HEK293 (cell line): Measurements from ENCODE around the gene CORO2B.

Source experiments
- CTCF ChIA-PET: fragments of 350-600 bp; formaldehyde crosslinking; extraction: SDS; loops from one replicate; lab custom pipeline; 2021; ENCODE audit warnings: antibody characterized with exemption; lab: Yijun Ruan, JAX
- POLR2A ChIA-PET: fragments of 300-600 bp; formaldehyde crosslinking; extraction: SDS; loops from one replicate; lab custom pipeline; 2020; ENCODE audit warnings: antibody characterized with exemption, inconsistent platforms; lab: Yijun Ruan, JAX
- H3K27ac ChIP-seq: fragments of 200-500 bp; sonication (Bioruptor generic); 2 replicates; pipeline ENCODE4 v1.5.1; 2014; ENCODE audit warnings: low read depth, low read length, control low read depth, inconsistent platforms; ENCODE audit errors: extremely low read depth
- H3K36me3 ChIP-seq, 2 experiments: fragments of 200-500 bp in 1 of 2; sonication (Bioruptor generic) in 1 of 2; 1 replicate in 1 of 2; 2 replicates in 1 of 2; pipeline ENCODE4 v1.5.1; 2014 to 2017; ENCODE audit warnings: inconsistent platforms in 2 of 2, low read length in 2 of 2; ENCODE audit not compliant: control insufficient read depth in 2 of 2, insufficient read depth in 1 of 2
- H3K4me1 ChIP-seq: fragments of 200-500 bp; sonication (Bioruptor generic); 2 replicates; pipeline ENCODE4 v1.5.1; 2014; ENCODE audit warnings: mild to moderate bottlenecking, low read length, inconsistent platforms; ENCODE audit not compliant: control insufficient read depth, insufficient read depth
- H3K4me3 ChIP-seq: 2 replicates; pipeline ENCODE4 v1.5.1; 2011; ENCODE audit warnings: low read depth, mild to moderate bottlenecking, control low read depth, low read length, moderate library complexity
- H3K9me3 ChIP-seq: fragments of 200-500 bp; sonication (Bioruptor generic); 2 replicates; pipeline ENCODE4 v1.5.1; 2014; ENCODE audit warnings: low read depth, low read length, inconsistent platforms; ENCODE audit not compliant: control insufficient read depth, insufficient read depth
- GLIS1 ChIP-seq: fragments of 450-650 bp; formaldehyde crosslinking; IDR thresholded peaks from 2 replicates; pipeline ENCODE4 v1.5.1; 2016; ENCODE audit warnings: missing biosample characterization, missing genetic modification characterization
- HOXA7 ChIP-seq: sonication (generic); formaldehyde crosslinking; IDR thresholded peaks from 2 replicates; pipeline ENCODE4 v1.8.1; 2022; ENCODE audit warnings: missing genetic modification reagents, borderline replicate concordance
- HOXD13 ChIP-seq: sonication (generic); formaldehyde crosslinking; IDR thresholded peaks from 2 replicates; pipeline ENCODE4 v1.8.0; 2022; ENCODE audit warnings: missing genetic modification reagents, borderline replicate concordance
- KLF1 ChIP-seq: fragments of 450-650 bp; formaldehyde crosslinking; IDR thresholded peaks from 2 replicates; pipeline ENCODE4 v1.5.1; 2016; ENCODE audit warnings: missing biosample characterization, missing genetic modification characterization
- KLF10 ChIP-seq: fragments of 450-650 bp; IDR thresholded peaks from 2 replicates; pipeline ENCODE4 v1.5.1; 2018; ENCODE audit warnings: missing biosample characterization, mild to moderate bottlenecking, missing genetic modification characterization
- PRDM1 ChIP-seq: fragments of 450-650 bp; formaldehyde crosslinking; IDR thresholded peaks from 2 replicates; pipeline ENCODE4; 2016; ENCODE audit warnings: missing biosample characterization, missing genetic modification characterization
- RBAK ChIP-seq: fragments of 450-650 bp; formaldehyde crosslinking; IDR thresholded peaks from 2 replicates; pipeline ENCODE4 v1.5.1; 2016; ENCODE audit warnings: missing biosample characterization, missing genetic modification characterization
- ZBTB1 ChIP-seq: fragments of 450-650 bp; formaldehyde crosslinking; IDR thresholded peaks from 2 replicates; pipeline ENCODE4 v1.5.1; 2016; ENCODE audit warnings: missing biosample characterization, missing genetic modification characterization
- ZBTB7A ChIP-seq: fragments of 450-650 bp; formaldehyde crosslinking; IDR thresholded peaks from 2 replicates; pipeline ENCODE4 v1.5.1; 2016; ENCODE audit warnings: low read depth, missing biosample characterization, missing genetic modification characterization
- ZNF112 ChIP-seq: fragments of 450-650 bp; formaldehyde crosslinking; IDR thresholded peaks from 2 replicates; pipeline ENCODE4 v1.5.0; 2017; ENCODE audit warnings: missing biosample characterization, missing genetic modification characterization
- ZNF114 ChIP-seq: fragments of 450-650 bp; formaldehyde crosslinking; IDR thresholded peaks from 2 replicates; pipeline ENCODE4 v1.5.0; 2017; ENCODE audit warnings: missing biosample characterization, missing genetic modification characterization
- ZNF169 ChIP-seq: fragments of 450-650 bp; formaldehyde crosslinking; IDR thresholded peaks from 2 replicates; pipeline ENCODE4 v1.5.1; 2016; ENCODE audit warnings: missing biosample characterization, missing genetic modification characterization
- ZNF211 ChIP-seq: fragments of 450-650 bp; formaldehyde crosslinking; IDR thresholded peaks from 2 replicates; pipeline ENCODE4 v1.5.1; 2016; ENCODE audit warnings: low read depth, missing biosample characterization, missing genetic modification characterization
- ZNF214 ChIP-seq: fragments of 450-650 bp; formaldehyde crosslinking; IDR thresholded peaks from 2 replicates; pipeline ENCODE4 v1.5.1; 2017; ENCODE audit warnings: missing biosample characterization, mild to moderate bottlenecking, missing genetic modification characterization, borderline replicate concordance
- ZNF324 ChIP-seq: fragments of 450-650 bp; formaldehyde crosslinking; IDR thresholded peaks from 2 replicates; pipeline ENCODE4 v1.5.1; 2016; ENCODE audit warnings: missing biosample characterization, missing genetic modification characterization
- ZNF362 ChIP-seq: fragments of 450-650 bp; formaldehyde crosslinking; IDR thresholded peaks from 2 replicates; pipeline ENCODE4 v1.5.1; 2016; ENCODE audit warnings: missing biosample characterization, missing genetic modification characterization
- ZNF510 ChIP-seq: fragments of 450-650 bp; formaldehyde crosslinking; IDR thresholded peaks from 2 replicates; pipeline ENCODE4 v1.5.1; 2018; ENCODE audit warnings: mild to moderate bottlenecking, missing genetic modification characterization, missing biosample characterization; ENCODE audit not compliant: insufficient replicate concordance
- ZNF561 ChIP-seq: fragments of 450-650 bp; IDR thresholded peaks from 2 replicates; pipeline ENCODE4 v1.5.1; 2018; ENCODE audit warnings: missing biosample characterization, missing genetic modification characterization, borderline replicate concordance
- ZNF704 ChIP-seq: fragments of 450-650 bp; formaldehyde crosslinking; IDR thresholded peaks from 2 replicates; pipeline ENCODE4 v1.5.1; 2016; ENCODE audit warnings: missing biosample characterization, missing genetic modification characterization
- ZSCAN16 ChIP-seq: fragments of 450-650 bp; formaldehyde crosslinking; IDR thresholded peaks from 2 replicates; pipeline ENCODE4 v1.5.1; 2016; ENCODE audit warnings: missing biosample characterization, missing genetic modification characterization
- ZSCAN5A ChIP-seq: fragments of 450-650 bp; formaldehyde crosslinking; IDR thresholded peaks from 2 replicates; pipeline ENCODE4 v1.5.1; 2016; ENCODE audit warnings: missing biosample characterization, missing genetic modification characterization
- ZXDB ChIP-seq: fragments of 450-650 bp; formaldehyde crosslinking; IDR thresholded peaks from 2 replicates; pipeline ENCODE4 v1.5.1; 2016; ENCODE audit warnings: missing biosample characterization, missing genetic modification characterization
- TF ChIP-seq, protein P1 (sequence below): sonication (generic); formaldehyde crosslinking; IDR thresholded peaks from 2 replicates; pipeline ENCODE4 v1.8.1; 2022; ENCODE audit warnings: mild to moderate bottlenecking, moderate library complexity, missing genetic modification reagents
- TF ChIP-seq, protein P2 (sequence below): fragments of 450-650 bp; formaldehyde crosslinking; IDR thresholded peaks from 2 replicates; pipeline ENCODE4 v1.5.1; 2016; ENCODE audit warnings: missing biosample characterization, missing genetic modification characterization
- TF ChIP-seq, protein P3 (sequence below): fragments of 450-650 bp; formaldehyde crosslinking; IDR thresholded peaks from 2 replicates; pipeline ENCODE4 v1.5.1; 2016; ENCODE audit warnings: missing biosample characterization, missing genetic modification characterization

CORO2B gene, protein sequence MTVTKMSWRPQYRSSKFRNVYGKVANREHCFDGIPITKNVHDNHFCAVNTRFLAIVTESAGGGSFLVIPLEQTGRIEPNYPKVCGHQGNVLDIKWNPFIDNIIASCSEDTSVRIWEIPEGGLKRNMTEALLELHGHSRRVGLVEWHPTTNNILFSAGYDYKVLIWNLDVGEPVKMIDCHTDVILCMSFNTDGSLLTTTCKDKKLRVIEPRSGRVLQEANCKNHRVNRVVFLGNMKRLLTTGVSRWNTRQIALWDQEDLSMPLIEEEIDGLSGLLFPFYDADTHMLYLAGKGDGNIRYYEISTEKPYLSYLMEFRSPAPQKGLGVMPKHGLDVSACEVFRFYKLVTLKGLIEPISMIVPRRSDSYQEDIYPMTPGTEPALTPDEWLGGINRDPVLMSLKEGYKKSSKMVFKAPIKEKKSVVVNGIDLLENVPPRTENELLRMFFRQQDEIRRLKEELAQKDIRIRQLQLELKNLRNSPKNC

GRCh38 chr15:68578980-68579935 is at the start of gene CORO2B:
CORO2B (plus strand) TSS chr15:68578993; CDS start chr15:68579263, 270 bp downstream.
- peaks cover 13% of the 10 kb centered on the region for H3K4me1 ChIP-seq
- POLR2A ChIA-PET: interaction anchor here (1.0 kb wide), 1 partner anchor 20 kb away, joined by 3 read pairs; no protein-coding TSS in a partner anchor
- H3K9me3 ChIP-seq: no peaks in the 10 kb centered on the region
- CTCF ChIA-PET: interaction anchor here (1.0 to 3.9 kb wide), 3 partner anchors 94 to 96 kb away, joined by 3 to 31 read pairs (median 4); no protein-coding TSS in a partner anchor
- H3K27ac ChIP-seq: peak within 1 kb of the TSS; percentile 81; the same call in 1 of the 2 replicates
- H3K36me3 ChIP-seq: no peaks in the 10 kb centered on the region
- peak within 1 kb of the TSS; percentile 37 for H3K4me3 ChIP-seq
- TF ChIP-seq, protein P1, sequence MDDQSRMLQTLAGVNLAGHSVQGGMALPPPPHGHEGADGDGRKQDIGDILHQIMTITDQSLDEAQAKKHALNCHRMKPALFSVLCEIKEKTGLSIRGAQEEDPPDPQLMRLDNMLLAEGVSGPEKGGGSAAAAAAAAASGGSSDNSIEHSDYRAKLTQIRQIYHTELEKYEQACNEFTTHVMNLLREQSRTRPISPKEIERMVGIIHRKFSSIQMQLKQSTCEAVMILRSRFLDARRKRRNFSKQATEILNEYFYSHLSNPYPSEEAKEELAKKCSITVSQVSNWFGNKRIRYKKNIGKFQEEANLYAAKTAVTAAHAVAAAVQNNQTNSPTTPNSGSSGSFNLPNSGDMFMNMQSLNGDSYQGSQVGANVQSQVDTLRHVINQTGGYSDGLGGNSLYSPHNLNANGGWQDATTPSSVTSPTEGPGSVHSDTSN (CRISPR knock-in tag): peak; percentile 73; the same call in 1 of the 2 replicates
- TF ChIP-seq ZXDB (tag by site-specific recombination) (peak; percentile 93), ZNF561 (tag by site-specific recombination) (peak; percentile 88), ZBTB7A (peak; percentile 59; the same call in 1 of the 2 replicates), ZNF169 (no peak), RBAK (tag by site-specific recombination) (no peak), ZSCAN16 (tag by site-specific recombination) (no peak), GLIS1 (tag by site-specific recombination) (peak; percentile 86), KLF10 (tag by site-specific recombination) (peak; percentile 68), ZNF214 (tag by site-specific recombination) (no peak), ZBTB1 (no peak), HOXD13 (CRISPR knock-in tag) (no peak), ZNF112 (no peak), PRDM1 (tag by site-specific recombination) (no peak), HOXA7 (CRISPR knock-in tag) (no peak), ZSCAN5A (tag by site-specific recombination) (no peak; the same call in 1 of the 2 replicates), ZNF211 (tag by site-specific recombination) (no peak), ZNF324 (tag by site-specific recombination) (peak; percentile 66; the same call in 1 of the 2 replicates), KLF1 (tag by site-specific recombination) (peak; percentile 99), ZNF362 (tag by site-specific recombination) (no peak), ZNF704 (tag by site-specific recombination) (no peak), ZNF114 (tag by site-specific recombination) (no peak), ZNF510 (tag by site-specific recombination) (no peak)
- TF ChIP-seq, protein P2, sequence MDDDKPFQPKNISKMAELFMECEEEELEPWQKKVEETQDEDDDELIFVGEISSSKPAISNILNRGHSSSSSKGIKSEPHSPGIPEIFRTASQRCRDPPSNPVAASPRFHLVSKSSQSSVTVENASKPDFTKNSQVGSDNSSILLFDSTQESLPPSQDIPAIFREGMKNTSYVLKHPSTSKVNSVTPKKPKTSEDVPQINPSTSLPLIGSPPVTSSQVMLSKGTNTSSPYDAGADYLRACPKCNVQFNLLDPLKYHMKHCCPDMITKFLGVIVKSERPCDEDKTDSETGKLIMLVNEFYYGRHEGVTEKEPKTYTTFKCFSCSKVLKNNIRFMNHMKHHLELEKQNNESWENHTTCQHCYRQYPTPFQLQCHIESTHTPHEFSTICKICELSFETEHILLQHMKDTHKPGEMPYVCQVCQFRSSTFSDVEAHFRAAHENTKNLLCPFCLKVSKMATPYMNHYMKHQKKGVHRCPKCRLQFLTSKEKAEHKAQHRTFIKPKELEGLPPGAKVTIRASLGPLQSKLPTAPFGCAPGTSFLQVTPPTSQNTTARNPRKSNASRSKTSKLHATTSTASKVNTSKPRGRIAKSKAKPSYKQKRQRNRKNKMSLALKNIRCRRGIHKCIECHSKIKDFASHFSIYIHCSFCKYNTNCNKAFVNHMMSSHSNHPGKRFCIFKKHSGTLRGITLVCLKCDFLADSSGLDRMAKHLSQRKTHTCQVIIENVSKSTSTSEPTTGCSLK: no peak
- TF ChIP-seq, protein P3, sequence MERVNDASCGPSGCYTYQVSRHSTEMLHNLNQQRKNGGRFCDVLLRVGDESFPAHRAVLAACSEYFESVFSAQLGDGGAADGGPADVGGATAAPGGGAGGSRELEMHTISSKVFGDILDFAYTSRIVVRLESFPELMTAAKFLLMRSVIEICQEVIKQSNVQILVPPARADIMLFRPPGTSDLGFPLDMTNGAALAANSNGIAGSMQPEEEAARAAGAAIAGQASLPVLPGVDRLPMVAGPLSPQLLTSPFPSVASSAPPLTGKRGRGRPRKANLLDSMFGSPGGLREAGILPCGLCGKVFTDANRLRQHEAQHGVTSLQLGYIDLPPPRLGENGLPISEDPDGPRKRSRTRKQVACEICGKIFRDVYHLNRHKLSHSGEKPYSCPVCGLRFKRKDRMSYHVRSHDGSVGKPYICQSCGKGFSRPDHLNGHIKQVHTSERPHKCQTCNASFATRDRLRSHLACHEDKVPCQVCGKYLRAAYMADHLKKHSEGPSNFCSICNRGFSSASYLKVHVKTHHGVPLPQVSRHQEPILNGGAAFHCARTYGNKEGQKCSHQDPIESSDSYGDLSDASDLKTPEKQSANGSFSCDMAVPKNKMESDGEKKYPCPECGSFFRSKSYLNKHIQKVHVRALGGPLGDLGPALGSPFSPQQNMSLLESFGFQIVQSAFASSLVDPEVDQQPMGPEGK: peak; percentile 95
